AG08395 (cell line): Measurements from ENCODE around the gene SSR1.

Source experiments
- DNase-seq: peaks from one replicate; pipeline ENCODE4 v3.0.0; 2012; ENCODE audit warnings: mixed read lengths, low spot score

Gene SSR1

GRCh38 chr6:7257521-7258230 lies 55.3 kb downstream of the SSR1 start:
- DNase-seq: no peak

DNA sequence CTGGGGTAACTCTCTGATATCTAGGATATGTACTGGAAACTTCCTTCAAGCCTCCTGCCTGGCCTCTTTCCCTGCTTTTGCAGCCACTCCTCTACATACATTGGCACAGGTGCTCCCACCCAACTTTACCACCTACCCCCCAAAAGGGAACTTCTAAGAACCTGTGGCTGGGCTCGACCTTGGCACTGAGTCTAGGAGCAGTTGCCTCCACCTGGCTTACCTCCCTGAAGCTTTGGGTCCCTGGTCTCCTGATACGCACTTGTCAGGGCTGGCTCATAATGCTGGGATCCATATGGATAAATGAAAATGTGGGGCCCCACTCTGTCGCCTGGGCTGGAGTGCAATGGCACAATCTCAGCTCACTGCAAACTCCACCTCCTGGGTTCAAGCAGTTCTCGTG lies 56.2 kb downstream of the SSR1 start:
- DNase-seq: no peak

DNA sequence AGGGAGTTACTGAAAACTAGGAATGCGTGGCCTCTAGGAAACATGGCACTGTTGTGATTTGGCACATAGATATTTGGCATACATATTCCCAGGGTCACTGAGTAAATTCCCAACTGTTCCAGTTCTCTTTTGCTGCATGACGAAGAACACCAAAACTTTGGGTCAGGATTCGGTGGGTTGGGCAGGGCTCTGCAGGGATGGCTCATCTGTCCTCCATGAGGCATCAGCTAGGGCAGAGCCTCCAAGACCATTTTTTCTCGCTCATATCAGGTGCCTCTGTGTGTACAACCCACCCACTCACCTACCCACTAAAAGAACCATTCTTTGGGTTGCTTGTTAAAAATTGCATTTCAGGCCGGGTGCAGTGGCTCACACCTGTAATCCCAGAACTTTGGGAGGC lies 57.1 kb downstream of the SSR1 start:
- DNase-seq: no peak

- DNase-seq: no peak
Measured at GRCh38 chr6:7254980-7255835, 57.8 kb downstream of the SSR1 start.

DNA sequence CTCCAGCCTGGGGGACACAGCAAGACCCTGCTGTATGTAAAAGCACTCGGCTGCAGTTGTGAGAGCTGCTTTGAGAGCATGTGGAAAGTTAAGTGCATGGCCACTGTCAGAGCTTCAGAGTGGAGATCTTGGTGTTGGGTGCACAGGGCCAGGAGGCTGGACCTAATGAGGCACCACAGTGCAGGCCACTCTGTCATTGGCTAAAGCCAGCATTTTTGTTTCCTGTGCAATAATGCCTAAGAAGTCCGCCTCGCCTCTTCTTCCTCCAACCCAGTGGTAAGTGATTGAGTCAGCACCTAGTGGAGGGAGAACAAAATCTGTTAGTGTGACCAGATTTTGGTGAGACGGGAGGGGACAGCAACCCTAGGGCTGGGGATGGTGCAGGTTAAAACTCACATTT lies 60.6 kb downstream of the SSR1 start:
- DNase-seq: no peak

DNA sequence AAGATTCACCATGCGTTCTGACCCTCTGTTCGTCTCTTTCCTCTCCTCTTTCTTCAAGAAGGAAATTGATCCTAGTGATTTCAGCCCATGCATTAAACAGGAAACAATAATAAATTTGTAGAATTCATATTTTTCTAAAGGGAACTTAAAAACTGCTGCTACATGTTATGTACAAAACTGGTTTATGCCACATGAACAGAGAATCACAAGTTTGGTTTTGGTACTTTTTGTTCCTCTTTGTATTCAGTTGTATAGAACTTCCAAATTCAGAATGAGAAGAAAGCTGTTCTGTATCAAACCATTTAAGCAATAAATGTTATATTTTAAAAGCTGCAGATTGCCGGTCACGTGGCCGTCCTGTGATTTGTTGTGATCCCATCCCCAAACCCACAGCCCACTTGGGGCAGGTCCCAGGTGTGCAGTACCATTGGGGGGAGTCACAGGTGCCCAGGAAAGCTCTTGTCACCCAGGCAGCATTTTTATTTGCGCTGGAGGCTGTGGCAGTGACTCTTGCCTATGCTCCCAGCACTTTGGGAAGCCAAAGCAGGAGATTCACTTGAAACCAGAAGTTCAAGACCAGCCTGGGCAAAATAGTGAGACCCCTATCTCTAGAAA lies 61.2 kb downstream of the SSR1 start:
- DNase-seq: no peak

- no peak for DNase-seq
Measured at GRCh38 chr6:7250812-7251211, 62.2 kb downstream of the SSR1 start.

DNA sequence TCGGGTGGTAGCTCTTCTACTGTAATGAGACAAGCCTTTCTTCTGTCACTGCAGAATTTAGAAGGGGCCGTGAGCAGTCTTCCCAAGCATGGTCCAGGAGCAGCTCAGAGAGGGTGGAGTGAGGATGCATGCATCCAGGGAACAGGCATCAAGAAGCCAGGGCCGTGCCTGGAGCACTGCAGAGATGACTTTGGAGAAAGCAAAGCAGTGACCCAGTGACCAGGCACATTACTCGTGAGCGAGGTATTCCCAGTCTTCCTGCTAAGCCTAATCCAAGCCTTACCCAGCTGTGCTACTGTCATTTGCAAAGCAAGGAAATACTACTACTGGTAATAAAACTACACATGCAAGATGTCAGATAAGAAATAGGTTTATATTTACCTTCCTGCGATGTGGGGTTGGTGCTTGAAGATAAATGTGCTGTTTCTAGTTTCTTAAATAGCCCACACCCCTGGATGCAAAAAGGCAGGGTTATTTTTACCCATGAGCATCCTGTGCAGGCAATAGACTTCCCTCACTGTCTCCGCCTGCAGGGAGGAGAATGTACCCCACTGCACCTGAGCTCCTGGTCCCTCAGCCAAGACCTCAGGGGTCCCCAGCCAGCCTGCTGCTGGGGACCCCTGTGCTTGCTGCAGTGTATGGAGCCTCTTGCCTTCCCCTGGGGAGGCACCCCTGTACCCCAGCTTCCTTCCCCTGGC lies 62.9 kb downstream of the SSR1 start:
- peak; percentile 34 for DNase-seq

DNA sequence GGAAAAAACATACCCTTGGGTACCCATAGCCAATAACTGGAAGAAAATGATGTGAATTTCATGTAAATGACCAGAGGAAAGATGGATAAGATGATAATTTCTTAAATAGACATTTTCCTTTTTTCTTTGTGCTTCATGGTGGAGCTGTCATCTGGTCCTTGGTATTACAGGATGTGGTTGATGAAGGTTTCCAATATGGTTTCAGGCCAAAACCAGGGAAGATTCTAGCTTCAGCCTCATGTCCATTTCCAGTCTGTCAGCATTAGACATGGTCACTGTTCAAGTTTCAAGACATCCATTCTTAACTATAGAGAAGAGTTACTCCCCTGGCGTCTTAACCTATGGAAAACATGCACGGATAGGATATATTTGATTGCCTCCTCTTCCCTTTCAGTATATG lies 63.6 kb downstream of the SSR1 start:
- peak; percentile 61 for DNase-seq

GRCh38 chr6:7247828-7248227 lies 65.2 kb downstream of the SSR1 start:
- DNase-seq: no peak

DNA sequence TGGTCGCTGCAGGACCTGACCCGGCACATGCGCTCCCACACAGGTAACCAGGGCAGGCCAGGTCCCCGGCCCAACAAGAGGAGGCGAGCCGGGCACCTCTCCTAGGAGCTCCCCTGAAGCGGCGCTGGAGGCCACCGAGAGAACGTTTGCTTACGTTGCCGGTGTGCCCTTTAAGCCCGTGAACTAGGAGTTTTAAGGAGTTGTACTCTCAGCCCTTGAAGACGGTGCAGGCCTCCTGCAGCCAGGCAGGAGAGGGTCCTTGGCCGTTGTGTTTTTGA lies 65.9 kb downstream of the SSR1 start:
- DNase-seq: no peak

DNA sequence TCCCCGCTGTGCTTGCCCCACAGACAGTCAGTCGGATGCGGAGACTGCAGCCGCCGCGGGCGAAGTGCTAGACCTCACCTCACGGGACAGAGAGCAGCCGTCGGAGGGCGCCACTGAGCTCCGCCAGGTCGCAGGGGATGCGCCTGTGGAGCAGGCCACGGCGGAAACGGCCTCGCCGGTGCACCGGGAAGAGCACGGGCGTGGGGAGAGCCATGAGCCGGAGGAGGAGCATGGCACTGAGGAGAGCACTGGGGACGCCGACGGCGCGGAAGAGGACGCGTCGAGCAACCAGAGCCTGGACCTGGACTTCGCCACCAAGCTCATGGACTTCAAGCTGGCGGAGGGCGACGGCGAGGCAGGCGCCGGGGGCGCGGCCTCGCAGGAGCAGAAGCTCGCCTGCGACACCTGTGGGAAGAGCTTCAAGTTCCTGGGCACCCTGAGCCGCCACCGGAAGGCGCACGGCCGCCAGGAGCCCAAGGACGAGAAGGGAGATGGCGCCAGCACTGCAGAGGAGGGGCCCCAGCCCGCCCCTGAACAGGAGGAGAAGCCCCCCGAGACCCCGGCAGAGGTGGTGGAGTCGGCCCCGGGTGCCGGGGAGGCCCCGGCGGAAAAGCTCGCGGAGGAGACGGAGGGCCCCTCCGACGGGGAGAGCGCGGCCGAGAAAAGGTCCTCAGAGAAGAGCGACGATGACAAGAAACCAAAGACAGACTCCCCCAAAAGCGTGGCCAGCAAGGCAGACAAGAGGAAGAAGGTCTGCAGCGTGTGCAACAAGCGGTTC lies 66.4 kb downstream of the SSR1 start:
- no peak for DNase-seq

GRCh38 chr6:7245668-7246393 lies 67.2 kb downstream of the SSR1 start:
- no peak for DNase-seq

DNA sequence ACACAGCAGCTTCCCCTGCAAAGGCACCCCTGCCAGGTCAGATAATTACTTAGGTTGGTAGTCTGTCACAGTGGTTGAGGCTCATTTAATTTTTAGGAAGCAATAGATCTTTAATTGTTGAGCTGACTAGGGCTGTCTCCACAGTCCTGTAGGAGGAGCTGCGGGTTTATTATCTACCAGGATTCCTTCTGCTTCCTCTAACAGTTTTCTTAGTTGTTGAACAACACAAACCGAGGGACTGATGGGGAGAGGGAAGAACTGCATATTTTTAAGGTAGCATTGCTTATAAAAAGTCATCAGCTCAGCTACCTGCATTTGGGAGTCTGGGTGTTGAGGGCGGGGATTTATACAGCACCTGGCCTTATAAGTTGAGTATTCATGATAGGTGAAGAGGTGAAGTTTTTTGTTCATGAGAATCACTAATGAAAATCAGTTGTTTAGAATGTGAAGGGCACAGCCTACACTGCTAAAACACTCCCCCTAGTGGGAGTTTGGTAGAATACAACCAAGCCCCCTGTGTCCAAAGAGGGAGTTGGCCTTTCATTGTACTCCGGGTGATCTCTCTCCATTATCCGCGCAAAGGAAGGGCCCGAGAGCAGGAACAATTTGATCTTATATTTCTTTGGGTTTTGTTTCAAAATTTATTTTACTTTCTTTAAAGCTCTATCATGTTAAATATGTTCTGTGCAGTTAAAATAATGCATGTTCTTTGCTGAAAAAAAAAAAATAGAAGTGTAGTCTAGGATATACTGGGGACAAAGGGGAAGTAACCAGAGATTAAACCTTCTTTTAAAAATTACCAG lies 69.6 kb downstream of the SSR1 start:
- DNase-seq: peak; percentile 79

DNA sequence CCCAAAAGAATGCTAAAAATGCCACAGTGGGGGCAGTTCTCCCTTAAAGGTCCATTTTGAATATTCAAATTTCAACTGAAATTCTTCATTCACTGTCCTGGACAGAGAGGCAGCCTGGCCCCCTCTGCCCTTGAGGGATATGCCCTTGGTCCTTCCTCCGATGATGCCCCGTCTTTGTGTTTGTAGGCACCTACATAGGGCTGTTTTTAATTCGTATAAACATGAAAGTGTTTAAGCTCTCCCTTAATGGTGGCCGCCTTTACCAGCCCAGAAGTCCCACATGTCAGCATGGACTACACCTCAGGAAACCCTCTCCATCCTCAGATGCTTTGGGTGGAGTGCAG lies 70.2 kb downstream of the SSR1 start:
- no peak for DNase-seq

GRCh38 chr6:7241709-7242645 lies 71.0 kb downstream of the SSR1 start:
- no peak for DNase-seq

- DNase-seq: no peak
Measured at GRCh38 chr6:7241160-7241559, 71.8 kb downstream of the SSR1 start.

- no peak for DNase-seq
Measured at GRCh38 chr6:7240351-7240750, 72.6 kb downstream of the SSR1 start.

- no peak for DNase-seq
Measured at GRCh38 chr6:7239590-7239948, 73.4 kb downstream of the SSR1 start.
